Neuronal stem cell (in vitro differentiated cells): ENCODE measurements around the gene ERI2.
"Not testable (repeated sequence)": the region's sequence is repeated elsewhere in the genome, so short reads cannot be mapped to it uniquely, and the experiment has no call there.

Source experiments
- DNase-seq: peaks from one replicate; pipeline ENCODE4 v3.0.0-alpha.2; 2013; ENCODE audit warnings: low spot score
- H2AFZ ChIP-seq: one replicate; pipeline ENCODE4 v1.6.1; 2013; ENCODE audit warnings: mild to moderate bottlenecking, low read length, inconsistent platforms
- H2AK5ac ChIP-seq: 2 replicates; pipeline ENCODE4 v1.6.1; 2013; ENCODE audit warnings: low read depth, mild to moderate bottlenecking, inconsistent platforms, low read length, moderate library complexity, mixed read lengths
- H2BK120ac ChIP-seq: 2 replicates; pipeline ENCODE4 v1.6.1; 2013; ENCODE audit warnings: low read depth, mild to moderate bottlenecking, inconsistent platforms, low read length, moderate library complexity, mixed read lengths
- H2BK12ac ChIP-seq: one replicate; pipeline ENCODE4 v1.6.1; 2013; ENCODE audit warnings: low read length, inconsistent platforms
- H2BK15ac ChIP-seq: 2 replicates; pipeline ENCODE4 v1.6.1; 2013; ENCODE audit warnings: mild to moderate bottlenecking, low read length, inconsistent platforms, mixed read lengths
- H2BK5ac ChIP-seq: one replicate; pipeline ENCODE4 v1.6.1; 2013; ENCODE audit warnings: inconsistent platforms, mild to moderate bottlenecking, low read length, moderate library complexity
- H3K14ac ChIP-seq: one replicate; pipeline ENCODE4 v1.6.1; 2013; ENCODE audit warnings: low read length, inconsistent platforms
- H3K18ac ChIP-seq: 2 replicates; pipeline ENCODE4 v1.6.1; 2013; ENCODE audit warnings: low read length, inconsistent platforms
- H3K23ac ChIP-seq: 2 replicates; pipeline ENCODE4 v1.6.1; 2013; ENCODE audit warnings: low read depth, mild to moderate bottlenecking, mixed read lengths, low read length, inconsistent platforms; ENCODE audit not compliant: poor library complexity
- H3K27ac ChIP-seq: replicated peaks from 3 replicates; pipeline ENCODE4 v1.5.1; 2013; ENCODE audit warnings: low read length, inconsistent platforms
- H3K27me3 ChIP-seq, 3 experiments: 2 replicates each; pipeline ENCODE4 v1.6.1; 2013; ENCODE audit warnings: low read length in 3 of 3, mild to moderate bottlenecking in 2 of 3, inconsistent platforms in 1 of 3, low read depth in 1 of 3, mixed read lengths in 1 of 3, moderate library complexity in 1 of 3; ENCODE audit not compliant: control insufficient read depth in 3 of 3, insufficient read depth in 3 of 3
- H3K36me3 ChIP-seq, 2 donors: replicated peaks in 1 of 2; 2 replicates each; pipeline ENCODE4 v1.6.1; 2013; ENCODE audit warnings: low read length in 2 of 2; ENCODE audit not compliant: control insufficient read depth in 2 of 2, insufficient read depth in 2 of 2
- H3K4ac ChIP-seq: 2 replicates; pipeline ENCODE4 v1.6.1; 2013; ENCODE audit warnings: inconsistent platforms, mild to moderate bottlenecking, low read length, moderate library complexity
- H3K4me1 ChIP-seq, 2 donors: 1 replicate in 1 of 2; 2 replicates in 1 of 2; pipeline ENCODE4 v1.6.1; 2013; ENCODE audit warnings: low read length in 2 of 2, low read depth in 1 of 2; ENCODE audit not compliant: control insufficient read depth in 2 of 2, insufficient read depth in 1 of 2
- H3K4me2 ChIP-seq: one replicate; pipeline ENCODE4 v1.6.1; 2013; ENCODE audit warnings: mild to moderate bottlenecking, low read length, inconsistent platforms; ENCODE audit not compliant: insufficient read depth, poor library complexity, severe bottlenecking
- H3K4me3 ChIP-seq, 2 donors: 2 replicates each; pipeline ENCODE4 v1.5.1; 2013; ENCODE audit warnings: low read length in 2 of 2, mild to moderate bottlenecking in 2 of 2, inconsistent platforms in 1 of 2, moderate library complexity in 1 of 2
- H3K79me1 ChIP-seq: one replicate; pipeline ENCODE4 v1.6.1; 2013; ENCODE audit warnings: low read depth, mild to moderate bottlenecking, inconsistent platforms, low read length, moderate library complexity
- H3K9ac ChIP-seq: one replicate; pipeline ENCODE4 v1.6.1; 2013; ENCODE audit warnings: mild to moderate bottlenecking, low read depth, low read length, inconsistent platforms; ENCODE audit not compliant: poor library complexity
- H3K9me3 ChIP-seq, 2 donors: replicated peaks in 1 of 2; 2 replicates each; pipeline versions ENCODE3 to v1.6.1; 2013; ENCODE audit warnings: low read length in 2 of 2, mild to moderate bottlenecking in 2 of 2, inconsistent platforms in 1 of 2, low read depth in 1 of 2, mixed read lengths in 1 of 2, moderate library complexity in 1 of 2; ENCODE audit not compliant: control insufficient read depth in 2 of 2, insufficient read depth in 1 of 2
- H4K8ac ChIP-seq: one replicate; pipeline ENCODE4 v1.6.1; 2013; ENCODE audit warnings: low read depth, mild to moderate bottlenecking, inconsistent platforms, low read length, moderate library complexity
- H4K91ac ChIP-seq: one replicate; pipeline ENCODE4 v1.6.1; 2013; ENCODE audit warnings: low read length, low read depth, mild to moderate bottlenecking, inconsistent platforms; ENCODE audit not compliant: poor library complexity
- whole genome bisulfite sequencing, 2 donors: extraction: QIAGEN DNeasy Blood & Tissue Kit; methylation state at CpG; one replicate each; pipeline ENCODE4 v1.1.7; 2013; ENCODE audit warnings: missing lambda C conversion rate in 2 of 2, mixed read lengths in 1 of 2; ENCODE audit not compliant: insufficient read length in 2 of 2, insufficient replicate concordance in 1 of 2; ENCODE audit errors: extremely low coverage in 2 of 2; 5-methylcytosine and 5-hydroxymethylcytosine counted together

Gene ERI2

DNA sequence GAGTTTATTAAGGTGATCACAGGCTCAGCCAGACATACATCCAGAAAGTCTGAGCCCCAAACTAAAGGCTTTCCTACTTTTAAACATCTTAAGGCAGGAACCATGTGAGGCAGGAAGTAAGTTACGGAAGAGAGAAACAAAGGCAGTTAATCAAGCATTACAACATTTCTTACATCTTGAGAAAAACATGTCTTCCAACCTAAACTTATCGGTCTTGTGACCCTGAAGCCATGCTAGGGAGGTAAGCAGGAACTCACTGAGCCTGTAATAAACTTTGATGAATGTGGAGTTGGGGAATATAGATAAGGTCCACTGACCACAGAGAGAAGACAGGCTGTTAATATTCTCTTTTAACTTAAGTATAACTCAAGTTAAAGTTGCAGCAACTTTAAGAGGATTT, 45.9 kb downstream of the ERI2 start:
- H3K4me3 ChIP-seq: no peak overlapping the region
- H4K91ac ChIP-seq: no peak overlapping the region
- H2AK5ac ChIP-seq: no peak overlapping the region
- peaks cover 0 to 1% of the 10 kb centered on the region in 2 donors for H3K4me1 ChIP-seq
- no peaks in the 10 kb centered on the region for H3K36me3 ChIP-seq
- H3K4me2 ChIP-seq: no peak overlapping the region
- no peaks in the 10 kb centered on the region for H3K27me3 ChIP-seq
- peaks cover 2% of the 10 kb centered on the region for H3K79me1 ChIP-seq
- no CpG with 5 or more reads among the region's 2 CpGs for WGBS, 2 donors
- H2BK120ac ChIP-seq: no peak overlapping the region
- no peak overlapping the region for H2BK12ac ChIP-seq
- no peak for DNase-seq
- no peak overlapping the region for H3K14ac ChIP-seq
- H3K23ac ChIP-seq: no peak overlapping the region
- no peak overlapping the region for H2BK5ac ChIP-seq
- H3K4ac ChIP-seq: no peak overlapping the region
- H2BK15ac ChIP-seq: no peak overlapping the region
- peaks cover 1 to 13% of the 10 kb centered on the region in 2 donors for H3K9me3 ChIP-seq
- H2AFZ ChIP-seq: no peak overlapping the region
- no peak overlapping the region for H3K18ac ChIP-seq
- no peak overlapping the region for H4K8ac ChIP-seq
- no peak overlapping the region for H3K9ac ChIP-seq
- H3K27ac ChIP-seq: no peak overlapping the region

DNA sequence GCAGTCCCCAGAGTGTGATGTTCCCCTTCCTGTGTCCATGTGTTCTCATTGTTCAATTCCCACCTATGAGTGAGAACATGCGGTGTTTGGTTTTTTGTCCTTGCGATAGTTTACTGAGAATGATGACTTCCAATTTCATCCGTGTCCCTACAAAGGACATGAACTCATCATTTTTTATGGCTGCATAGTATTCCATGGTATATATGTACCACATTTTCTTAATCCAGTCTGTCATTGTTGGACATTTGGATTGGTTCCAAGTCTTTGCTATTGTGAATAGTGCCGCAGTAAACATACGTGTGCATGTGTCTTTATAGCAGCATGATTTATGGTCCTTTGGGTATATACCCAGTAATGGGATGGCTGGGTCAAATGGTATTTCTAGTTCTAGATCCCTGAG, 50.5 kb downstream of the ERI2 start:
- H3K18ac ChIP-seq, H3K4me1 ChIP-seq, H2AK5ac ChIP-seq, H3K4me2 ChIP-seq, H2BK120ac ChIP-seq, H3K27ac ChIP-seq, H3K79me1 ChIP-seq, H2AFZ ChIP-seq, DNase-seq, H3K9me3 ChIP-seq, H2BK12ac ChIP-seq, H2BK15ac ChIP-seq, H3K9ac ChIP-seq, H2BK5ac ChIP-seq, H3K14ac ChIP-seq, H4K91ac ChIP-seq, H4K8ac ChIP-seq, H3K27me3 ChIP-seq, H3K4ac ChIP-seq, H3K36me3 ChIP-seq, H3K4me3 ChIP-seq, H3K23ac ChIP-seq: not testable (repeated sequence)
- no CpG with 5 or more reads among the region's 5 CpGs for WGBS, 2 donors

DNA sequence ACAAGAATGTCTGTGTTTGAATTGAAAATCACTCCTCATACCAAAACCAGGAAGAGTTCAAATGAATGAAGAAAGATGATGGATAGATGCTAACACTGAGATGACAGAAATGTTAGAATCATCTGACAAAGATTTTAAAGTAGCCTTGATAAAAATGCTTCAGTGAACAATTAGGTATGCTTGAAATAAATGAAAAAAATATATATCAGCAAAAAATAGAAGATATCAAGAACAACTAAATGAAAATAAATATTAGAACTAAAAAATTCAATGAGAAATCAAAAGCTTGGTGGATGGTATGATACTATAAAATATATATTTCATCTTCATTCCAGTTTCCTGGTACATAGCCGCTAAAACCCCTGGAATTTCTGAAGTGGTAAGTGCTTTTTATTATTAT, 51.0 kb downstream of the ERI2 start:
- Histone ChIP-seq H2BK120ac (no peak overlapping the region), H3K9me3 (no peaks in the 10 kb centered on the region), H3K9ac (no peak overlapping the region), H3K4me2 (no peak overlapping the region), H4K91ac (no peak overlapping the region), H3K4me3 (no peak overlapping the region), H2AFZ (no peak overlapping the region), H3K79me1 (no peaks in the 10 kb centered on the region), H3K4me1 (no peaks in the 10 kb centered on the region), H2BK12ac (no peak overlapping the region), H3K14ac (no peak overlapping the region), H3K4ac (no peak overlapping the region), H3K18ac (no peak overlapping the region), H3K27me3 (peaks cover 0 to 3% (median 0%) of the 10 kb centered on the region in 3 experiments), H3K36me3 (no peaks in the 10 kb centered on the region), H2BK5ac (no peak overlapping the region), H3K23ac (no peak overlapping the region), H2BK15ac (no peak overlapping the region), H4K8ac (no peak overlapping the region), H3K27ac (no peak overlapping the region), H2AK5ac (no peak overlapping the region)
- no peak for DNase-seq
- WGBS, 2 donors: no CpG with 5 or more reads among the region's 1 CpG

DNA sequence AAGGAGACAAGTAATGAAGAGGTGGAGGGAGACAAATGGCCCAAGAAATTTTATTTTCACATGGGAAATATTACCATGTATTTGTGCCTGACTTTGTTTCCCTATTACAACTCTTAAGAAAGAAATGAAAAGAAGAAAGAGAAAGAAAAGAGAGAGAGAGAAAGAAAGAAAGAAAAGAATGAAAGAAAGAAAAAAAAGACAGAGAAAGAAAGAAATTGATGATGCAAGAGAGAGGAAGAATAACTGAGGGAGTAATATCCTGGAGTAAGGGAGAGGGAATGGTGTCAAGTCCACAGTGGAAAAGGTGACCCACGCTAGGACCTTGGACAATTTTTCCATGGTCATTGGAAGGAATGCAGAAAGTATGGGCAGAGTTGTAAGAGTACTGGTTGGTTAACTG, 52.5 kb downstream of the ERI2 start:
- no peak overlapping the region for H2BK120ac ChIP-seq
- H3K4me3 ChIP-seq: no peak overlapping the region
- DNase-seq: no peak
- H3K79me1 ChIP-seq: no peaks in the 10 kb centered on the region
- no peaks in the 10 kb centered on the region for H3K4me1 ChIP-seq
- no peak overlapping the region for H3K4me2 ChIP-seq
- no peaks in the 10 kb centered on the region for H3K36me3 ChIP-seq
- no peak overlapping the region for H4K91ac ChIP-seq
- no peak overlapping the region for H2BK12ac ChIP-seq
- H2BK5ac ChIP-seq: no peak overlapping the region
- H3K27me3 ChIP-seq: peaks cover 0 to 3% (median 0%) of the 10 kb centered on the region in 3 experiments
- no peak overlapping the region for H2AFZ ChIP-seq
- no peak overlapping the region for H3K23ac ChIP-seq
- H3K4ac ChIP-seq: no peak overlapping the region
- H2AK5ac ChIP-seq: no peak overlapping the region
- no CpG with 5 or more reads among the region's 1 CpG for WGBS, 2 donors
- no peak overlapping the region for H3K14ac ChIP-seq
- no peak overlapping the region for H4K8ac ChIP-seq
- H3K9ac ChIP-seq: no peak overlapping the region
- no peak overlapping the region for H3K27ac ChIP-seq
- no peak overlapping the region for H3K18ac ChIP-seq
- H3K9me3 ChIP-seq: no peaks in the 10 kb centered on the region
- no peak overlapping the region for H2BK15ac ChIP-seq
